NCI-H2196 treated with DMSO at 0.1 percent for 48 hours (cell line): ENCODE measurements around the gene FXYD2.
"Not testable (repeated sequence)": the region's sequence is repeated elsewhere in the genome, so short reads cannot be mapped to it uniquely, and the experiment has no call there.

Source experiments
- DNase-seq: peaks from one replicate; lab custom pipeline; 2025; ENCODE audit not compliant: unreplicated experiment; lab: John Stamatoyannopoulos, UW

FXYD2 gene

GRCh38 chr11:117822074-117823033 is 2.2 kb downstream of the FXYD2 start:
- no peak for DNase-seq

DNA sequence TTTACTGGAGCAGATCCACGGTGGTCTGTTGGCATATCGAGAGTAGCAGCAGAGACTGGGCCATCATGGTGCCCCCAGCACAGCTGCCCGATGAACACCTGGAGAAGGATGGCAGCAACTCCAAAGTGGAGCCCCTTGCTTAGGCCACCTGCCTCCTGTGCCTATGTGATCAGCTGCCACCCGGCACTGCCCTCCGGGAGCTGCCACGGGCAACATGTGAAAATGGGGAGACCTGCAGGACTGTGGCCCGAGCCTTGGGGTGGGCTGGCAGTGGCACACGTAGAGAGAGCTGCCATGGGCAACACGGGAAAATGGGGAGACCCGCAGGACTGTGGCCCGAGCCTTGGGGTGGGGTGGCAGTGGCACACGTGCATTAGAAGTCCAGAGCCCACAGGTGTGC is 3.1 kb downstream of the FXYD2 start:
- no peak for DNase-seq

GRCh38 chr11:117820516-117820915 is 4.0 kb downstream of the FXYD2 start:
- DNase-seq: no peak

GRCh38 chr11:117820071-117820470 is 4.5 kb downstream of the FXYD2 start:
- peak; percentile 40 for DNase-seq

DNA sequence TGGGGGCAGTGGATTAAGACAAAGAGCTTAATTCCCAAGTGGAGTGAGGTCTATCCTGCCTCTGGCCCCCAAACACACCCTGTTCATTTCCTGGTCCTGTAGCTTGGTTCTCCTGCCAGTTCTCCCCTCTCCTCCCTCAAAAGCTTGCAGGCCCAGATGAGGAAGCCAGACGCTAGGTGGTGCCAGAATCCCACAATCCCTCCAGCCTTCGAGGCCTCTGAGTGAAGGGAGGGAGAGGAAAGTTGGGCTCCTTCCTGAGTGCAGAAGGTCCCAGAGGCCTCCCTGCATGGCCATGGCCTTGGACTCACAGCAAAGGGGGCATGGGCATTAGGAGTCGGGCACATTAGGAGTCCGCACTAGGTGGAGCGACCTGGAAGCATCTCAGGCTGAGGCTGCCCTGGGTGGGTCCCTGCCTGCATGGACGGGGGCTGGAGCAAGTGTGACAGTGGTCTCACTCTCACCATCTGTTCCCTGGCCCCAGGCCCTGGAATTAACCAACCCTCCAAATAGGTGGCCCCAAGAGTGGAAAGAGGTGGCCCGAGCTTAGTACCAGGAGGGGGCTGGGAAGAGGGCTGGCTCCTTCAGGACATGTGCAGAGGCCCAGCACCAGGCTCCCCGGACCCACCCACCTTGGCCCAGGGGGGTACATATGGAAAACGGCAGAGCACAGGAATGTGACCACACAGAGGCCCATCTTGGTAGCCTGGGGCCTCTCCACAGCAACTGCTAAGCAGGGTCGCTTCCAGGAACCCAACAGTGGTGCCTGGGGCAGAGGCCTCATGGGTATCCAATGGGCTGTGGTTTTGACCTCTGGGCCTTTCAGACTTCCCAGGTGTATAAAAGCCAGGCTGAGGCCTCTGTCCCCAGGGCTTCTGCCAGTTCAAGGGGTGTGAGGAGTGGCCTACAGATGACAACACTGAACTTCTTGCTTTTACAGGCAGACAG is 5.2 kb downstream of the FXYD2 start:
- peak; percentile 72 for DNase-seq

DNA sequence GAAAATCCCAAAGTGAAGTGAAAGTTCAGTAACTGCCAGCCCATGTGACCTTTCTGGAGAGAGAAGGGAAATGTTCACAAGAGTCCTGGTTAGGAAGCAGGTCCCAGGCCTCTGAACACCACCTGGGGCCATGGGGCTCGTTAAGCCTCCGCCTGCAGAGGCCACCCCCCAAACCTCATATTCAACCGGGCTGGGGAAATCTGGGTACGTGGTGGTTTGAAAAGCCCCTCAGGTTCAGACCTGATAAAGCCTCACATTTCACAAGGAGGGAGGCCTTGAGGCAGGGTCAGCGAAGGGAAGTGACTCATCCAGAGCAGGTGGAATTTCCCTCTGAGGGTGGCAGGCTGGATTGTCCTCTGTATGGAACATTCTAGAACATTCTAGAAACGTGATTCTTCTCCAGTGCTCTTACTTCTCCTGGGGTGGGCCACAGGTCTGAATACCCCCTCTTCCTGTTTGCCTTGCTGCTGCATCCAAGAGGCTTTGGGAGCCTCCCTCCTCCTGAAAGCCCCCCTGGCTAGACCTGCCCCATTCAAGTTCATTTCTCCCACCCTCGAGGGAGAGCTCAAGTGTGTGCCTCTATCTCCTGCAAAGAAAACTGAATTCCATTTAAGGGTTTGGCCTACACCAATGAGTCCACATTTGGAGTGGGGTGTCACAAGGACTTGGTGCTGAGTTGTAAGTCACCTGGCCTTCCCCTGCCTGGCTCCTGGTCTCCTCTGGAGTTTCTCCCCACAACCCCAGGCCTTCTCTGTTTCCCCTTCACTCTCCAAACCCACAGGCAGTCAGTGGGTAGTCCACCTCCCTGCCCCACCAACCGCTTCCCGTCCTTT is 6.3 kb downstream of the FXYD2 start:
- no peak for DNase-seq

- DNase-seq: peak; percentile 56
These were observed 7.0 kb downstream of the FXYD2 start for GRCh38 chr11:117817368-117818040.

- no peak for DNase-seq
These were observed 7.6 kb downstream of the FXYD2 start for GRCh38 chr11:117816846-117817367.

DNA sequence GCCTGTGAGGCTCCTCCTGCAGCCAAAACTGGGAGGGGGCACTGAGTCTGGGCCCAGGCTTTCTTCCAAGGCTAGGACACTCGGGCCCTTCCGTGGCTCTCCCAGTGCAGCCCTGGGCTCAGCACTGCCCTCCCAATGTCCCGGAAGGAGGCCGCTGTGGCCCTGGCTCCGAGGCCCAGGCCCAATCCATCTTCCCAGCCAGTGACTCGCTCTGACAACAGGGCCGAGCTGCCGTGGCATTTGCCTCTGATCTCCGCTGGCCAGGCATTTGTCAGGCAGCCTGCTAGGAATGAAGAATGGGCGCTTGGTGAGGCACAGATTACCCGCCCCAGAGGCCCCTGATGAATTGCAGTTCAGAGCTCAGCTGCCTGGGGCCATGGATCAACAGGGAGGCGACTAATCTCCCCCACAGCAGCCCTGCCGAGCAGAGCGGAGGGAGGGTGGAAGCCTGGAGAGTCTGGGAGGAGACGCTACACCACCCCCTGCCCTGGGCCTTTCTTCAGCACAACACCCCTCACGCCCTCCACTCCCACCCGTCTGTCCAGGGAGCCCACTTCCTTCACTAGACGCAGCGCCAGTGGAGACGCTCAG is 8.3 kb downstream of the FXYD2 start:
- no peak for DNase-seq

GRCh38 chr11:117815262-117815803 is 9.2 kb downstream of the FXYD2 start:
- no peak for DNase-seq

DNA sequence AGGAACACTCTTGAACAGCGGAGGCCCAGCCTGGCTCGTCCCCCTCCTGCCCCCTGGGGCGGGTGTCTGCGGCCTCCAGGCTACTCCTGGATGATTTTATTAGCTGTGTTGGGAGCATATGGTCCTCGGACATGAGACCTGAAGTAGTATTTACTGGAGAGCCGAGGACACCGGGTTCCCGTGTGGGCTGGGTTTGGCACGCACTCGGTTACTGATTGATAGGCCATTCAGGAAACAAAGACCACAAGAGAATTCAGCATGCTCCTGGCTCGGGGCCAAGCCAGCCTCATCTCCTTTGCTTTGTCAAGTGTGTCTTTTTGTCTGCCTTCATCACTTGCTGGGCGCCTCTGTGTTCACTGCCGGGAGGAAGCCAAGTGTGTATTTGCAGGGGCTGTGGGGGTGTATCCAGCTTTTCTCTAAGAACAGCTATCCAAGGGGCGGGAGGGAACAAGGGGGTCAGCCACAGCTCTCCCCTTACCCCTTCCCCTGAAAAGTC is 9.7 kb downstream of the FXYD2 start:
- DNase-seq: peak; percentile 59

- DNase-seq: no peak
These were observed 10.3 kb downstream of the FXYD2 start for GRCh38 chr11:117814204-117814765.

DNA sequence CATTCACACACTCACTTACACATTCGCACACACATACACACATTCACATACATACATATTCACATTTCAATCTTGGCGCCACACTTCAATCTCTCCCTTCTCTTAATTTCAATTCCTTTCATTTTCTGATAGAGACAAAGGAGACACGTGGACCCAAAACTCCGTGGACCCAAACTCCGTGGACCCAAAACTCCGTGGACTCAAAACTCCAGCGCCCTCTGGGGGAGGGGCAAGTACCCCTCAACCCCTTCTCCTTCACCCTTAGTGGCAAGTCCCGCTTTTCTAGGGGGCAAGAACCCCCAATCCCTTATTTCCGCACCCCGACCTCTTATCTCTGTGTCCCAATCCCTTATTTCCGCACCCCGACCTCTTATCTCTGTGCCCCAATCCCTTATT is 14.5 kb downstream of the FXYD2 start:
- not testable (repeated sequence) for DNase-seq

- DNase-seq: peak; percentile 68
These were observed 15.1 kb downstream of the FXYD2 start for GRCh38 chr11:117809236-117810055.

DNA sequence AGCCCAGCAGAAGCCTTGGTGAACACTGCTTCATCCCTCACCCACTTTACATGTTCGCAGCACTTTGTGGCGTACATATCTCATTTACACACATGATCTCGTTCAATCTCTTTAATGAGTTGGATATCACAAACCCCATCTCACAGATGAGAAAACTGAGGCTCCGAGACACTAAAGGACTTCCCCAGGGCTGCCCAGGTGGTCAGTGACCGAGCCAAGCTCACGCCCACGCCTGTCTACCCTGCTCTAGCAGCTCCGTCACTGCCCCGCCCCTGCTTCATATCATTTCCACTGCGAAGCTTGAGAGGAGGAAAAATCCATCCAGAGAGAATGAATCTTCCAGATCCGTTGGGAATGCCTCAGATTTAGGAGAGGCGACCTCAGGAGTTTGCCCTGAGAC is 15.8 kb downstream of the FXYD2 start:
- no peak for DNase-seq

- peak; percentile 53 for DNase-seq
These were observed 16.8 kb downstream of the FXYD2 start for GRCh38 chr11:117807482-117808327.

- DNase-seq: no peak
These were observed 17.7 kb downstream of the FXYD2 start for GRCh38 chr11:117806846-117807245.
